GM23248 (cell line): ENCODE data around the gene WBP11.

Experiments used
- EZH2 ChIP-seq: fragments of 200-600 bp; sonication (generic); IDR thresholded peaks from 2 replicates; pipeline ENCODE4 v1.6.1; 2018; ENCODE audit warnings: antibody characterized with exemption, mild to moderate bottlenecking; ENCODE audit not compliant: insufficient read depth, poor library complexity, severe bottlenecking
- EZH2phosphoT487 ChIP-seq: fragments of 200-600 bp; sonication (generic); IDR thresholded peaks from 2 replicates; pipeline ENCODE4 v1.6.1; 2018; ENCODE audit warnings: antibody characterized with exemption, moderate library complexity, mild to moderate bottlenecking, low read depth; ENCODE audit not compliant: insufficient read depth

GRCh38 chr12:14846876-14847580 lies 43.8 kb upstream of the WBP11 start:
- TF ChIP-seq EZH2phosphoT487 (no peak), EZH2 (no peak)
